Muscle layer of colon (tissue), 2 donors: ENCODE results near the gene EPHA2.

Source experiments
- H3K27ac ChIP-seq: one replicate; pipeline ENCODE4 v1.7.0; 2013; ENCODE audit warnings: low read depth, mild to moderate bottlenecking, low read length, moderate library complexity
- H3K27me3 ChIP-seq, 2 donors: one replicate each; pipeline ENCODE4 v1.7.0; 2013; ENCODE audit warnings: low read length in 2 of 2, mild to moderate bottlenecking in 2 of 2; ENCODE audit not compliant: insufficient read depth in 2 of 2, control insufficient read depth in 1 of 2
- H3K36me3 ChIP-seq: one replicate; pipeline ENCODE4 v1.7.0; 2013; ENCODE audit warnings: mild to moderate bottlenecking, low read length; ENCODE audit not compliant: insufficient read depth
- H3K4me1 ChIP-seq: one replicate; pipeline ENCODE4 v1.7.0; 2013; ENCODE audit warnings: mild to moderate bottlenecking, low read length; ENCODE audit not compliant: insufficient read depth
- H3K4me3 ChIP-seq, 2 donors: one replicate each; pipeline ENCODE4 v1.7.0; 2013; ENCODE audit warnings: low read length in 2 of 2, low read depth in 1 of 2, mild to moderate bottlenecking in 1 of 2, moderate library complexity in 1 of 2
- H3K9ac ChIP-seq: one replicate; pipeline ENCODE4 v1.7.0; 2013; ENCODE audit warnings: low read length
- H3K9me3 ChIP-seq: one replicate; pipeline ENCODE4 v1.7.0; 2013; ENCODE audit warnings: mild to moderate bottlenecking, low read length
- donor health status: abdominal sarcoma.
- donor health status: Adenocarcinoma of cecum.

The EPHA2 gene

GRCh38 chr1:16181887-16182719 lies 26.2 kb upstream of the EPHA2 start:
- Histone ChIP-seq H3K36me3 (no peaks in the 10 kb centered on the region), H3K4me3 (no peak overlapping the region), H3K27me3 (no peaks in the 10 kb centered on the region), H3K27ac (peak overlapping the region; percentile 68), H3K9ac (peak overlapping the region; percentile 19), H3K9me3 (no peaks in the 10 kb centered on the region), H3K4me1 (peaks cover 41% of the 10 kb centered on the region)

DNA sequence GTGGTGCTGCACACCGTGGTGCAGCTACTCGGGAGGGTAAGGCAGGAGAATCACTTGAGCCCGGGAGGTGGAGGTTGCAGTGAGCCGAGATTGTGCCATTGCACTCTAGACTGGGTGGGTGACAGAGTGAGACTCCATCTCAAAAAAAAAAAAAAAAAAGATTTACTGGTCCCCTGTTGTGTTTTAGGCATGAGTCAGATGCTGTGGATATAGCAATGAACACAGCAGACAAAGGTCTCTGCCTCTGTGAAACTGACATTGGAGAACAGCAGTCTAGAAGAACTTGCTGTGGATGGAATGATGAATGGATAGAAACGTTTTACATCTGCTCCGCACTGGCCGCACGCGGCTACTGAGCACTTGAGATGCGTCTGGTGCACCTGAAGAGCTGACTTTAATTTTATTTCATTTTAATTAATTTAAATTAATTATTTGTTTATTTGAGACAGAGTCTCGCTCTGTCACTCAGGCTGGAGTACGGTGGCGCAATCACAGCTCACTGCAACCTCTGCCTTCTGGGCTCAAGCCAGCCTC lies 24.5 kb upstream of the EPHA2 start:
- Histone ChIP-seq H3K36me3 (no peaks in the 10 kb centered on the region), H3K27ac (no peak overlapping the region), H3K9me3 (no peaks in the 10 kb centered on the region), H3K4me3 (no peak overlapping the region), H3K4me1 (peaks cover 59% of the 10 kb centered on the region), H3K9ac (no peak overlapping the region), H3K27me3 (no peaks in the 10 kb centered on the region)

GRCh38 chr1:16178596-16179497 lies 23.0 kb upstream of the EPHA2 start:
- H3K27ac ChIP-seq = peak overlapping the region; percentile 12

DNA sequence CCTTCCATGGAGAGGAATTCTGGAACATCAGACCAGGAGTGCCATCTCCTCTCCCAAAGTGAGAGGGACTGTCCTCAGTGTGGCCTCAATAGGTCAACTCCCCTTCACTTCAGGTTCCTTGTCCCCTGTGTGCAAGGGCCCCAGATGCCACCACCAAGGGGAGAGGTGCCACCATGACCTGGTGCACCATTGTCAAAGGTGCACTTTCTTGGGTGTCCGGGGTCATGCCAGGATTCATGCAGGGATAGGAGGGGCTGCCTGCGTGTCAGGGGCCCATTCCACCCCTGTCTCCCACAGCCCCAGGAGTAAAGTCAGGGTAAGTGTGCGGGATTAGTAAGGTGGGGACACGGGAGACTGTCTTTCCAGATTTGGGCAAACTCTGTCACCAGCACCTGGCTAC lies 21.4 kb upstream of the EPHA2 start:
- no peaks in the 10 kb centered on the region for H3K9me3 ChIP-seq
- no peak overlapping the region for H3K9ac ChIP-seq

More at GRCh38 chr1:16178596-16179497, 23.0 kb upstream of the EPHA2 start:
- Histone ChIP-seq H3K4me3 (no peak overlapping the region), H3K9me3 (no peaks in the 10 kb centered on the region), H3K9ac (no peak overlapping the region), H3K36me3 (no peaks in the 10 kb centered on the region), H3K27me3 (no peaks in the 10 kb centered on the region), H3K4me1 (peaks cover 70% of the 10 kb centered on the region)

GRCh38 chr1:16176653-16177052 lies 20.8 kb upstream of the EPHA2 start:
- peaks cover 61% of the 10 kb centered on the region for H3K4me1 ChIP-seq
- H3K9ac ChIP-seq = peak overlapping the region; percentile 58

More for the DNA sequence above, 21.4 kb upstream of the EPHA2 start:
- H3K27me3 ChIP-seq = no peaks in the 10 kb centered on the region
- H3K27ac ChIP-seq = peak overlapping the region; percentile 88
- no peaks in the 10 kb centered on the region for H3K36me3 ChIP-seq
- peaks cover 67% of the 10 kb centered on the region for H3K4me1 ChIP-seq
- H3K4me3 ChIP-seq = no peak overlapping the region

GRCh38 chr1:16175610-16176553 lies 20.0 kb upstream of the EPHA2 start:
- no peaks in the 10 kb centered on the region for H3K9me3 ChIP-seq
- peaks cover 53% of the 10 kb centered on the region for H3K4me1 ChIP-seq
- no peaks in the 10 kb centered on the region for H3K36me3 ChIP-seq
- H3K27me3 ChIP-seq = no peaks in the 10 kb centered on the region
- peak overlapping the region in 1 of 2 donors; percentile 5 for H3K4me3 ChIP-seq
- peak overlapping the region; percentile 88 for H3K27ac ChIP-seq
- H3K9ac ChIP-seq = peak overlapping the region; percentile 58

More at GRCh38 chr1:16176653-16177052, 20.8 kb upstream of the EPHA2 start:
- H3K9me3 ChIP-seq = no peaks in the 10 kb centered on the region
- H3K27me3 ChIP-seq = no peaks in the 10 kb centered on the region
- no peaks in the 10 kb centered on the region for H3K36me3 ChIP-seq
- peak overlapping the region in 1 of 2 donors; percentile 5 for H3K4me3 ChIP-seq
- peak overlapping the region; percentile 88 for H3K27ac ChIP-seq

- H3K27ac ChIP-seq = no peak overlapping the region
- peaks cover 51% of the 10 kb centered on the region for H3K4me1 ChIP-seq
- H3K36me3 ChIP-seq = no peaks in the 10 kb centered on the region
- H3K27me3 ChIP-seq = no peaks in the 10 kb centered on the region
- no peak overlapping the region for H3K9ac ChIP-seq
- H3K4me3 ChIP-seq = no peak overlapping the region
- no peaks in the 10 kb centered on the region for H3K9me3 ChIP-seq
Observed at GRCh38 chr1:16174886-16175598, 19.2 kb upstream of the EPHA2 start.

GRCh38 chr1:16174261-16174868 lies 18.5 kb upstream of the EPHA2 start:
- Histone ChIP-seq H3K4me1 (peaks cover 51% of the 10 kb centered on the region), H3K9ac (no peak overlapping the region), H3K27ac (no peak overlapping the region), H3K9me3 (no peaks in the 10 kb centered on the region), H3K4me3 (no peak overlapping the region), H3K27me3 (no peaks in the 10 kb centered on the region), H3K36me3 (no peaks in the 10 kb centered on the region)

DNA sequence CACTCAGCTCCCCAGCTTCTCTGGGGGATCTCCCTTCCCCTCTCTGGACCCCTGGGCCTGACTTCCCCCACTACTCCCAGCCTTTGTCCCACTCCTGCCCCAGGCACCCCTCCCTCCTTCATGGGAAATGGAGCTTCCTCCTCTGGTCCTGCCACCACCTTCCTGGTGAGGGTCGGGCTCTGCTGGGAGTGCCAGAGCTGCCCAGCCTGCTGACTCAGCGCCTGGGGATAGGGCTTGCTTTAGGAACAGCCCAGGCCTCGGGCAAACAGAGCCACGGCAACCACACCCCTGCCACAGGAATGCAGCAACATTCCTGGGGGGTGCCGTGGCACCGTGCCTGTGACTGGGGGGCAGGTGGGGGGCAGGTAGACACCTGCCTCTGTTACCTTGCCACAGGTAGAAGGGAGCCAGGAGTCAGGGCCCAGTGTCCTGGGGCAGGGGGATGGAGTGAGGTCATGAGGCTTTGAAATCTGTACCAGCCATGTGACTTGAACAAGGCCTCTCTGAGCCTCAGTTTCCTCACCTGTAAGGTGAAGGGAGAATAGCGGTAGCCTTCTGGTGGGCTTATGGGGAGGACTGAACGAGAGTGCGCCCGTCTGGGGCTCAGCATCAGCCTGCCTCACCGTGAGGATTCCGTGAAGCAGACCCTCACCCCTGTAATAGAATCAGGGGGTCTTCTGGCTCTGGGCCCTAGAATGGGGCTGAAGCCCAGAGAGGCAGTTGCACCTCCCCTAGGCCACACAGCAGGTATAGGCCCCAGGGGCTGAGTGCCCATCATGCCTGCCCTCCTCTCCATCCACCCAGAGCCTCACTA lies 17.8 kb upstream of the EPHA2 start:
- H3K4me3 ChIP-seq = no peak overlapping the region
- H3K9me3 ChIP-seq = no peaks in the 10 kb centered on the region
- no peak overlapping the region for H3K9ac ChIP-seq
- H3K27ac ChIP-seq = no peak overlapping the region
- no peaks in the 10 kb centered on the region for H3K27me3 ChIP-seq
- H3K4me1 ChIP-seq = peaks cover 44% of the 10 kb centered on the region
- no peaks in the 10 kb centered on the region for H3K36me3 ChIP-seq
